ENCODE results near the gene CTBP2.

CTBP2 gene

DNA sequence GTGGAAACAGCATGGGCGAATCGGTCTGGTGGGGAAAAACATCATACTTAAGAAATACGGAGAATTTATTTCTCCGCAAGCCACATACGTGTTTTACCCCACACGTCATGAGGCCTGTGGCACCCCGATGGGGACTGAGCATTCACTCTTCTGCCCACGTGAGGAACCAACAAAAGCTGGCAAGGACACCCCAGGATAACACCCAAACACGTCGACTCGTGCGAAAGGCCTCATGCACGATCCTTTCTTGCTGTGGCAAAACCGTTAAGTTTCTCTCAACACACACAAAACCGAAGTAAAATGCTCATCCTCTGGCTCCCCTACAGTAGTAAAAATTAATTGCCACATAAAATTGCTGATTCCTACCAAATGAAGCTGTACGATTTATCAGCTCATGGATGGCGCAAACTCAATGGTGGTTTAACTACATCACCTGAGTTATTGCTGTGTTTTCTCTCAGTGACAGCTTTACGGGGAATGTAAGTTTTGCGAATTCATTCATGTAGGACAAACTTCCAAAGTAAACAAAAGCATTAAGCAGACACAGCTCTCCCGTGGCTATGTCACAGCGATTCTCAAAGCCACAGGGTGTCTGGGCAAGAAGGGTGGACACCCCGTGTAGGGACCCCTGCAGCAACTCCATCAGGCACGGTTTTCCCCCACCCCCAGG, 97.0 kb downstream of the CTBP2 start:
- H3K4me3 ChIP-seq (ENCODE audit: low read depth, low read length): no peak overlapping the region
- ChIA-PET POLR2A (interaction anchor here (0.6 to 0.8 kb wide), 2 partner anchors 156 to 631 kb away, joined by 3 read pairs; no protein-coding TSS in a partner anchor), CTCF (interaction anchor here (0.9 to 13.8 kb wide), 13 partner anchors 10 to 637 kb away, joined by 3 to 261 read pairs (median 8); no protein-coding TSS in a partner anchor)
- no peak for DNase-seq (ENCODE audit: low read depth, low spot score)
- TF ChIP-seq CTCF (IDR thresholded peaks at IDR 0.05; ENCODE audit: insufficient read depth, low read length, missing control alignments): no peak

DNA sequence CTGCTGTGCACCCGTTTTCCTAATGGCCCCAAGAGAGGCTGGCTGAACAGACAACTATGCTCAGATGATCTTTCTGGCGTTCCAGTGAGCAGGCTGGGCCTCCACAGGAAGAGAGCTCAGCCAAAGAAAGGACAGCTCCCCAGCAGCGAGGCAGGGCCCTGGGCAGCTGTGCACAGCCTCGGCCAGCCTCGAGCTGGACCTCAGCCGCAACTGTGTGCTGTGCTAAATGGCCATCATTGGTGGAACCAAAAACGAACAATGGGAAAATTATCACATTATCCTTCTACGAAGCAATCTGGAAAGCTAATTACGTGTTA, 97.5 kb downstream of the CTBP2 start:
- H3K4me3 ChIP-seq (ENCODE audit: low read depth, low read length): no peak overlapping the region
- ChIA-PET POLR2A (interaction anchor here (0.6 to 0.8 kb wide), 2 partner anchors 155 to 632 kb away, joined by 3 read pairs; no protein-coding TSS in a partner anchor), CTCF (interaction anchor here (0.7 to 13.8 kb wide), 15 partner anchors 9 to 637 kb away, joined by 3 to 261 read pairs (median 8); no protein-coding TSS in a partner anchor)
- no peak for TF ChIP-seq CTCF (IDR thresholded peaks at IDR 0.05; ENCODE audit: insufficient read depth, low read length, missing control alignments)
- no peak for DNase-seq (ENCODE audit: low read depth, low spot score)

DNA sequence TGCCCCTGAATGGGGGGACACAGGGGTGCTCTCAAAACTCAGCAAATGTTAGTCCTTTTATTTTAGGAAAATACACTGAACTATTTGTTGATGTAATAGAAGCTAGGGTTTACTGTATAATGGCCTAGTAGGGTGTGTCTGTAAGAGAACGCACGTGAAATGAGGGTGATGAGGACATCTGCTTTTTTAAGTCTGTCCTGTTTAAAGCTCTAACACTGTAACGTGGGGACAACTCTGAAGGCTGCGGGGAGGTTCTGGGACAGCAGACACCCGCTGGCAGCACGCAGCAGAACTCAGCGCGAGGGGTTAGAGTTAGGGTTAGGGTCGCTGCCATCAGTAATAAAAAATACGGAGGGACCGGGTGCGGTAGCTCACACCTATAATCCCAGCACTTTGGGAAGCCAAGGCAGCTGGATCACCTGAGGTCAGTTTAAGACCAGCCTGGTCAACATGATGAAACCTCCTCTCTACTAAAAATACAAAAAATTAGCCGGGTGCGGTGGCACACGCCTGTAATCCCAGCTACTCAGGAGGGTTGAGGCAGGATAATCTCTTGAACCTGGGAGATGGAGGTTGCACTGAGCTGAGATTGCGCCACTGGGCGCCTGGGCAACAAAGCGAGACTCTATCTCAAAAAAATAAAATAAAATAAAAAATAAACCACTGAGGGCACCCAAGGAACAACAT, 98.0 kb downstream of the CTBP2 start:
- H3K4me3 ChIP-seq (ENCODE audit: low read depth, low read length): no peak overlapping the region
- ChIA-PET POLR2A (interaction anchor here (0.8 to 2.5 kb wide), 2 partner anchors 21 to 632 kb away, joined by 3 to 8 read pairs; no protein-coding TSS in a partner anchor), CTCF (interaction anchor here (0.6 to 13.8 kb wide), 20 partner anchors 8 to 638 kb away, joined by 3 to 261 read pairs (median 7); no protein-coding TSS in a partner anchor)
- DNase-seq (ENCODE audit: low read depth, low spot score): no peak
- no peak for TF ChIP-seq CTCF (IDR thresholded peaks at IDR 0.05; ENCODE audit: insufficient read depth, low read length, missing control alignments)

GRCh38 chr10:125061557-125062226, 98.7 kb downstream of the CTBP2 start:
- TF ChIP-seq CTCF (IDR thresholded peaks at IDR 0.05; ENCODE audit: insufficient read depth, low read length, missing control alignments): no peak
- H3K4me3 ChIP-seq (ENCODE audit: low read depth, low read length): peak overlapping the region; percentile 13
- ChIA-PET CTCF (interaction anchor here (0.6 to 13.8 kb wide), 27 partner anchors 8 to 639 kb away, joined by 3 to 261 read pairs (median 7); no protein-coding TSS in a partner anchor), POLR2A (interaction anchor here (0.5 to 2.5 kb wide), 4 partner anchors 22 to 61 kb away, joined by 3 to 8 read pairs (median 3); no protein-coding TSS in a partner anchor)
- DNase-seq (ENCODE audit: low read depth, low spot score): no peak

DNA sequence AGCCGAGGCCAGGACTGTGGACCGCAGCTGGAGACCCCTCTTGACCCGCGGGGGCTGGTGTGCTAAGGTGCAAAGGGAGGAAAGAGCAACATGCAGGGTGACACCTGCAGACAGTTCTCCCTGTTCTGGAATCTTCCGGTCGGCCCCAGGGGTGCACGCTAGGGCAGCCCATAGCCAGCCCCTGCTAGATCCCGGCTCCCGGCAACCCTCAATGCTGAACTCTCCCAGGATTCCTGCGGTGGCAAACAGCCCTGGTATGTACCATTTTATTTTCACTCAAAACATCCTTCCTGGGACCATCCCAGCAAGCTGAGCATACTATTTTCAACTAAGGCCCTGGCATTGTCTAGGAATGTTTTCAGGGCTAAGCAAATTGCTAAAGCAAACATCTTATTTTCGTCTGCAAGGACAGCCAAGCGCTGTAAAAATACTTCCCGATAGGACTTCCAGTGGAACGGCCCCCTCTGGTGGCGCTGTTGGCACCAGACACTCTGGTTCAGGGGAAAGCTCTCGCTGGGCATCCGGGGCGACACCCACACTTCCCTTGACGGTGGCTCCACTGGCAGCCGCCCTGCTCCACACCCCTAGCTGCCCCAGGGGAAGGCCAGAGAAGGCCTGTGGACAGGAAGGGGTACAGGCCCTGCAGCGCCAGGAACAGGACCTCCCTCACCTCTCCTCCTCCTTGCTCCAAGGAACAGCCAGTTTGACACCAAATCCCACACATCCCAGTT, 99.4 kb downstream of the CTBP2 start:
- peak; percentile 87 for TF ChIP-seq CTCF (IDR thresholded peaks at IDR 0.05; ENCODE audit: insufficient read depth, low read length, missing control alignments)
- ChIA-PET POLR2A (interaction anchor here (0.5 to 2.5 kb wide), 4 partner anchors 23 to 61 kb away, joined by 3 to 8 read pairs (median 3); no protein-coding TSS in a partner anchor), CTCF (interaction anchor here (0.6 to 13.8 kb wide), 25 partner anchors 8 to 651 kb away, joined by 3 to 261 read pairs (median 7); no protein-coding TSS in a partner anchor)
- peak; percentile 96 for DNase-seq (ENCODE audit: low read depth, low spot score)
- peak overlapping the region; percentile 13 for H3K4me3 ChIP-seq (ENCODE audit: low read depth, low read length)
